Adrenal gland (tissue), 5 donors: ENCODE results near the gene RTN4IP1.

Experiments used
- CTCF ChIP-seq, 6 experiments: fragments of 450-650 bp in 4 of 6; fragments of 200-600 bp in 2 of 6; sonication (generic) in 1 of 6; IDR thresholded peaks; 1 replicate in 5 of 6; 2 replicates in 1 of 6; pipeline versions ENCODE4 v1.5.1 to v1.8.0; 2016 to 2021; ENCODE audit warnings: antibody characterized with exemption in 6 of 6, mild to moderate bottlenecking in 2 of 6, moderate library complexity in 1 of 6
- POLR2A ChIP-seq, 2 donors: fragments of 450-650 bp; IDR thresholded peaks; one replicate each; pipeline ENCODE4 v1.6.1; 2017; ENCODE audit warnings: antibody characterized with exemption in 2 of 2, mild to moderate bottlenecking in 2 of 2, moderate library complexity in 1 of 2
- donor health status: DM: no; HTN: no; CAD: no.

- no peak for TF ChIP-seq POLR2A (IDR thresholded peaks at IDR 0.05)
- no peak for TF ChIP-seq CTCF (IDR thresholded peaks at IDR 0.05)
These were observed 68.2 kb downstream of the RTN4IP1 start for GRCh38 chr6:106560996-106561685.
